DMS153 treated with DMSO at 0.1 percent for 48 hours (cell line): ENCODE data around the gene ADAMTS16.
A peak's percentile ranks its signal among the peaks of the same experiment; 100 is the strongest.

ENCODE experiments used
- DNase-seq: peaks from one replicate; lab custom pipeline; 2025; ENCODE audit not compliant: unreplicated experiment; lab: John Stamatoyannopoulos, UW

Gene ADAMTS16

GRCh38 chr5:5182508-5183188, 42.5 kb downstream of the ADAMTS16 start:
- no peak for DNase-seq

- DNase-seq, result no peak
These were observed 43.1 kb downstream of the ADAMTS16 start for GRCh38 chr5:5183189-5183699.

GRCh38 chr5:5183933-5184332, 43.8 kb downstream of the ADAMTS16 start:
- DNase-seq, result no peak

- DNase-seq, result peak; percentile 78
These were observed 48.4 kb downstream of the ADAMTS16 start for GRCh38 chr5:5188376-5189050.

- peak; percentile 78 for DNase-seq
These were observed 48.9 kb downstream of the ADAMTS16 start for GRCh38 chr5:5189051-5189430.

- no peak for DNase-seq
These were observed 51.8 kb downstream of the ADAMTS16 start for GRCh38 chr5:5191906-5192305.

- DNase-seq, result no peak
These were observed 52.6 kb downstream of the ADAMTS16 start for GRCh38 chr5:5192681-5193080.

- no peak for DNase-seq
These were observed 55.2 kb downstream of the ADAMTS16 start for GRCh38 chr5:5195128-5195918.

- no peak for DNase-seq
These were observed 58.0 kb downstream of the ADAMTS16 start for GRCh38 chr5:5198135-5198534.

- no peak for DNase-seq
These were observed 58.7 kb downstream of the ADAMTS16 start for GRCh38 chr5:5198815-5199214.

GRCh38 chr5:5199495-5199894, 59.4 kb downstream of the ADAMTS16 start:
- no peak for DNase-seq

GRCh38 chr5:5200133-5200532, 60.0 kb downstream of the ADAMTS16 start:
- no peak for DNase-seq

- DNase-seq, result no peak
These were observed 62.2 kb downstream of the ADAMTS16 start for GRCh38 chr5:5202321-5202720.

- DNase-seq, result no peak
These were observed 63.3 kb downstream of the ADAMTS16 start for GRCh38 chr5:5203451-5203850.

GRCh38 chr5:5207828-5208227, 67.7 kb downstream of the ADAMTS16 start:
- no peak for DNase-seq

- DNase-seq, result no peak
These were observed 69.0 kb downstream of the ADAMTS16 start for GRCh38 chr5:5209089-5209488.

- DNase-seq, result no peak
These were observed 69.6 kb downstream of the ADAMTS16 start for GRCh38 chr5:5209510-5210286.

- DNase-seq, result no peak
These were observed 77.2 kb downstream of the ADAMTS16 start for GRCh38 chr5:5217371-5217770.

- no peak for DNase-seq
These were observed 78.3 kb downstream of the ADAMTS16 start for GRCh38 chr5:5218396-5218795.

- no peak for DNase-seq
These were observed 79.4 kb downstream of the ADAMTS16 start for GRCh38 chr5:5219541-5219940.
